HCT116 (cell line): ENCODE measurements around the gene AOC1.

Experiments
- JUND ChIP-seq: IDR thresholded peaks from 2 replicates; pipeline ENCODE4 v1.6.1; 2012
- POLR2A ChIP-seq: IDR thresholded peaks from 2 replicates; pipeline ENCODE4 v1.7.0; 2011; ENCODE audit warnings: borderline replicate concordance; ENCODE audit not compliant: insufficient read depth, insufficient read length; ENCODE audit errors: extremely low read depth
- POLR2AphosphoS5 ChIP-seq: IDR thresholded peaks from 2 replicates; pipeline ENCODE4 v1.6.1; 2011; ENCODE audit warnings: mild to moderate bottlenecking, low read depth, low read length, moderate library complexity
- SIN3A ChIP-seq: IDR thresholded peaks from 2 replicates; pipeline ENCODE4 v1.6.1; 2012; ENCODE audit warnings: low read depth
- SRF ChIP-seq: IDR thresholded peaks from 2 replicates; pipeline ENCODE4 v1.6.1; 2012; ENCODE audit warnings: low read depth
- TF ChIP-seq, protein P1 (sequence below): IDR thresholded peaks from 2 replicates; pipeline ENCODE4 v1.6.1; 2011; ENCODE audit warnings: mild to moderate bottlenecking, low read length, moderate library complexity; ENCODE audit not compliant: insufficient replicate concordance; ENCODE audit errors: extremely low read depth
- TF ChIP-seq, protein P2 (sequence below), 3 experiments: fragments of 200-600 bp in 1 of 3; sonication (generic) in 1 of 3; IDR thresholded peaks in 2 of 3; conservative IDR thresholded peaks in 1 of 3; 2 replicates each; pipeline ENCODE4 v1.5.1; 2012 to 2017; ENCODE audit warnings: low read depth in 2 of 3, low read length in 2 of 3, antibody characterized with exemption in 1 of 3, borderline replicate concordance in 1 of 3, control low read depth in 1 of 3, mild to moderate bottlenecking in 1 of 3, mixed read lengths in 1 of 3, mixed run types in 1 of 3, moderate library complexity in 1 of 3; ENCODE audit not compliant: insufficient read depth in 1 of 3

DNA sequence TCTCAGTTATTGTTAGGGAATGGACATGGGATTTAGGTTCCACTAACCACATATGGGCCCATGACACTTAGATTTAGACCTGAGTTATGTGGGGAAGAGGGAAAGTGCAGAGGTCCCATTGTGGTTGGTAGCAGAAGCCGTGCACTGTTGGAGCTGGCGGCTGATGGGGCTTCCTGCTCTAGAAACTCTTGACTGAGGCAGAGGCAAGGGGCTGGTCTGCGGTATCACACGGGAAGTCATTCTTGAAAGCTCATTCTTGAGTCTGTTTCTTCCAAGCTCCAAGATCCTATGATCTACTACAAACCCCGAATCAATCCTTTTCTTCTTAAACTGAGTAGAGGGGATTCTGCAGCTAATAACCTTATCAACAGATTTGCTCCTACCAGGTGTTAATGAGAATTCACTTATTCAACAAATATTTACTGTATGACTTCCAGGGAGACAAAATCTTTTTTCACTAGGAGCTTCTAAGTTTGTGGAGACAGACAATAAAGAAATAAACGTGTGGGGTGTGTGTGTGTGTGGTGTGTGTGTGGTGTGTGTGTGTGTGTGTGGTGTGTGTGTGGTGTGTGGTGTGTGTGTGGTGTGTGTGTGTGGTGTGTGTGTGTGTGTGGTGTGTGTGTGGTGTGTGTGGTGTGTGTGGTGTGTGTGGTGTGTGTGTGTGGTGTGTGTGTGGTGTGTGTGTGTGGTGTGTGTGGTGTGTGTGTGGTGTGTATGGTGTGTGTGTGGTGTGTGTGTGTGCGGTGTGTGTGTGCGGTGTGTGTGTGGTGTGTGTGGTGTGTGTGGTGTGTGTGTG, 57.1 kb downstream of the AOC1 start:
- TF ChIP-seq SIN3A (no peak), JUND (no peak), POLR2AphosphoS5 (no peak), SRF (no peak), POLR2A (no peak)
- TF ChIP-seq, protein P1, sequence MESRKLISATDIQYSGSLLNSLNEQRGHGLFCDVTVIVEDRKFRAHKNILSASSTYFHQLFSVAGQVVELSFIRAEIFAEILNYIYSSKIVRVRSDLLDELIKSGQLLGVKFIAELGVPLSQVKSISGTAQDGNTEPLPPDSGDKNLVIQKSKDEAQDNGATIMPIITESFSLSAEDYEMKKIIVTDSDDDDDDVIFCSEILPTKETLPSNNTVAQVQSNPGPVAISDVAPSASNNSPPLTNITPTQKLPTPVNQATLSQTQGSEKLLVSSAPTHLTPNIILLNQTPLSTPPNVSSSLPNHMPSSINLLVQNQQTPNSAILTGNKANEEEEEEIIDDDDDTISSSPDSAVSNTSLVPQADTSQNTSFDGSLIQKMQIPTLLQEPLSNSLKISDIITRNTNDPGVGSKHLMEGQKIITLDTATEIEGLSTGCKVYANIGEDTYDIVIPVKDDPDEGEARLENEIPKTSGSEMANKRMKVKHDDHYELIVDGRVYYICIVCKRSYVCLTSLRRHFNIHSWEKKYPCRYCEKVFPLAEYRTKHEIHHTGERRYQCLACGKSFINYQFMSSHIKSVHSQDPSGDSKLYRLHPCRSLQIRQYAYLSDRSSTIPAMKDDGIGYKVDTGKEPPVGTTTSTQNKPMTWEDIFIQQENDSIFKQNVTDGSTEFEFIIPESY, result no peak
- TF ChIP-seq, protein P2, sequence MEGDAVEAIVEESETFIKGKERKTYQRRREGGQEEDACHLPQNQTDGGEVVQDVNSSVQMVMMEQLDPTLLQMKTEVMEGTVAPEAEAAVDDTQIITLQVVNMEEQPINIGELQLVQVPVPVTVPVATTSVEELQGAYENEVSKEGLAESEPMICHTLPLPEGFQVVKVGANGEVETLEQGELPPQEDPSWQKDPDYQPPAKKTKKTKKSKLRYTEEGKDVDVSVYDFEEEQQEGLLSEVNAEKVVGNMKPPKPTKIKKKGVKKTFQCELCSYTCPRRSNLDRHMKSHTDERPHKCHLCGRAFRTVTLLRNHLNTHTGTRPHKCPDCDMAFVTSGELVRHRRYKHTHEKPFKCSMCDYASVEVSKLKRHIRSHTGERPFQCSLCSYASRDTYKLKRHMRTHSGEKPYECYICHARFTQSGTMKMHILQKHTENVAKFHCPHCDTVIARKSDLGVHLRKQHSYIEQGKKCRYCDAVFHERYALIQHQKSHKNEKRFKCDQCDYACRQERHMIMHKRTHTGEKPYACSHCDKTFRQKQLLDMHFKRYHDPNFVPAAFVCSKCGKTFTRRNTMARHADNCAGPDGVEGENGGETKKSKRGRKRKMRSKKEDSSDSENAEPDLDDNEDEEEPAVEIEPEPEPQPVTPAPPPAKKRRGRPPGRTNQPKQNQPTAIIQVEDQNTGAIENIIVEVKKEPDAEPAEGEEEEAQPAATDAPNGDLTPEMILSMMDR (IDR thresholded peaks at IDR 0.05 in 2 of 3, conservative IDR thresholded peaks at IDR 0.05 in 1 of 3; ENCODE audit: borderline replicate concordance in 1 of 3, insufficient read depth in 1 of 3, low read depth in 2 of 3, low read length in 2 of 3), result no peak
